Amniotic epithelial cell (primary cell): ENCODE results near the gene CDA.
"Not testable (repeated sequence)": the region's sequence is repeated elsewhere in the genome, so short reads cannot be mapped to it uniquely, and the experiment has no call there.

Experiments
- DNase-seq: peaks from one replicate; pipeline ENCODE4 v3.0.0-alpha.2; 2010; ENCODE audit warnings: low read depth

The CDA gene

GRCh38 chr1:20586953-20587660 is 1.8 kb upstream of the CDA start:
- no peak for DNase-seq

- DNase-seq = no peak
Measured at GRCh38 chr1:20587661-20588053, 1.2 kb upstream of the CDA start.

- peak; percentile 84 for DNase-seq
Measured at GRCh38 chr1:20589331-20590278, 708 bp downstream of the CDA start.

GRCh38 chr1:20590306-20590777 is 1.4 kb downstream of the CDA start:
- DNase-seq = peak; percentile 93

GRCh38 chr1:20593756-20594155 is 4.9 kb downstream of the CDA start:
- no peak for DNase-seq

GRCh38 chr1:20594746-20595145 is 5.8 kb downstream of the CDA start:
- DNase-seq = no peak

GRCh38 chr1:20596106-20596505 is 7.2 kb downstream of the CDA start:
- DNase-seq = no peak

GRCh38 chr1:20597650-20598049 is 8.8 kb downstream of the CDA start:
- no peak for DNase-seq

- no peak for DNase-seq
Measured at GRCh38 chr1:20600156-20600555, 11.3 kb downstream of the CDA start.

- no peak for DNase-seq
Measured at GRCh38 chr1:20601129-20601825, 12.4 kb downstream of the CDA start.

GRCh38 chr1:20602851-20603450 is 14.1 kb downstream of the CDA start:
- peak; percentile 64 for DNase-seq

GRCh38 chr1:20603504-20604464 is 14.9 kb downstream of the CDA start:
- peak; percentile 93 for DNase-seq

GRCh38 chr1:20604678-20605077 is 15.8 kb downstream of the CDA start:
- DNase-seq = no peak

GRCh38 chr1:20606801-20607570 is 18.1 kb downstream of the CDA start:
- not testable (repeated sequence) for DNase-seq

- no peak for DNase-seq
Measured at GRCh38 chr1:20609541-20609940, 20.6 kb downstream of the CDA start.

GRCh38 chr1:20610970-20611369 is 22.1 kb downstream of the CDA start:
- DNase-seq = no peak

GRCh38 chr1:20611652-20612051 is 22.8 kb downstream of the CDA start:
- DNase-seq = no peak

- DNase-seq = no peak
Measured at GRCh38 chr1:20612221-20612746, 23.4 kb downstream of the CDA start.

- no peak for DNase-seq
Measured at GRCh38 chr1:20614131-20614579, 25.3 kb downstream of the CDA start.
